SH-SY5Y (cell line): ENCODE data around the gene OAF.

Source experiments
- GATA2 ChIP-seq: IDR thresholded peaks from 2 replicates; pipeline ENCODE4 v1.6.1; 2011; ENCODE audit warnings: mild to moderate bottlenecking, low read depth, low read length
- GATA3 ChIP-seq: IDR thresholded peaks from 2 replicates; pipeline ENCODE4 v1.6.1; 2011; ENCODE audit warnings: low read depth, mild to moderate bottlenecking, low read length, moderate library complexity

DNA sequence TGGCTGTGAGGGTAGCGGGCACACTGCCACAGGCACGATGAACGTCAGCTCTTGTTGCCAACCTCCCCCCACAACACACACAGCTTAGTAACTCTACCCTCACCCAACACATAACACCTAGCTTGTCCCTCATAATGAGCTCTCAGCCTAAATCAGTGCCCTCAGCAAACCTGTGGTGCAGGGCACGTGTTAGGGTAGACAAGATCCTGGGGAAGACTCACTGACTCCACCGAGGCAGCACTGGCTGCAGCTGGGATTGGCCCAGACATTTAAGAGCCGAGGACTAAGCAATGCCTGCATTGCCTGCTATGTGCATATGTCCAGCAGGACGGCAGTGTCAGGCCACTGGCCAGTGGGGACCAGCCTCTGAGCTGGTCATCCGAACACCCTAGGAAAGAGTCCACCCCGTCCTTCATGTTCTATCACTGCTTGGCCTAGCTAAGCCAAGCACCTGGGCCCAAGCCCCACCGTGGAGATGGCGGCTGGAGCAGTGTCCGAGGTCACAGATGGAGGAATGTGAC, 40.0 kb upstream of the OAF start:
- no peak for TF ChIP-seq GATA2
- TF ChIP-seq GATA3 = no peak
